ENCODE measurements around the gene DSG3.

Gene DSG3

GRCh38 chr18:31399306-31400032 lies 48.1 kb upstream of the DSG3 start:
- TF ChIP-seq PPARA (CRISPR knock-in tag; IDR thresholded peaks at IDR 0.05; ENCODE audit: borderline replicate concordance), result no peak
- TF ChIP-seq ZFP30 (CRISPR knock-in tag; IDR thresholded peaks at IDR 0.05), result no peak
- no peak for TF ChIP-seq RARB (CRISPR knock-in tag; IDR thresholded peaks at IDR 0.05)
- TF ChIP-seq ZC3H10 (CRISPR knock-in tag; IDR thresholded peaks at IDR 0.05), result no peak
- TF ChIP-seq ZFP3 (CRISPR knock-in tag; IDR thresholded peaks at IDR 0.05), result no peak
- no peak for TF ChIP-seq GLIS3 (CRISPR knock-in tag; IDR thresholded peaks at IDR 0.05)
- TF ChIP-seq TOX (CRISPR knock-in tag; IDR thresholded peaks at IDR 0.05; ENCODE audit: borderline replicate concordance), result no peak
- no peak for TF ChIP-seq ZNF70 (CRISPR knock-in tag; IDR thresholded peaks at IDR 0.05)
- TF ChIP-seq, protein P1, sequence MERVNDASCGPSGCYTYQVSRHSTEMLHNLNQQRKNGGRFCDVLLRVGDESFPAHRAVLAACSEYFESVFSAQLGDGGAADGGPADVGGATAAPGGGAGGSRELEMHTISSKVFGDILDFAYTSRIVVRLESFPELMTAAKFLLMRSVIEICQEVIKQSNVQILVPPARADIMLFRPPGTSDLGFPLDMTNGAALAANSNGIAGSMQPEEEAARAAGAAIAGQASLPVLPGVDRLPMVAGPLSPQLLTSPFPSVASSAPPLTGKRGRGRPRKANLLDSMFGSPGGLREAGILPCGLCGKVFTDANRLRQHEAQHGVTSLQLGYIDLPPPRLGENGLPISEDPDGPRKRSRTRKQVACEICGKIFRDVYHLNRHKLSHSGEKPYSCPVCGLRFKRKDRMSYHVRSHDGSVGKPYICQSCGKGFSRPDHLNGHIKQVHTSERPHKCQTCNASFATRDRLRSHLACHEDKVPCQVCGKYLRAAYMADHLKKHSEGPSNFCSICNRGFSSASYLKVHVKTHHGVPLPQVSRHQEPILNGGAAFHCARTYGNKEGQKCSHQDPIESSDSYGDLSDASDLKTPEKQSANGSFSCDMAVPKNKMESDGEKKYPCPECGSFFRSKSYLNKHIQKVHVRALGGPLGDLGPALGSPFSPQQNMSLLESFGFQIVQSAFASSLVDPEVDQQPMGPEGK (CRISPR knock-in tag; IDR thresholded peaks at IDR 0.05; ENCODE audit: borderline replicate concordance), result no peak
- no peak for TF ChIP-seq ZNF8 (CRISPR knock-in tag; IDR thresholded peaks at IDR 0.05)
- TF ChIP-seq SNAI2 (CRISPR knock-in tag; IDR thresholded peaks at IDR 0.05), result no peak
- TF ChIP-seq POU6F1 (CRISPR knock-in tag; IDR thresholded peaks at IDR 0.05; ENCODE audit: borderline replicate concordance, low read depth), result no peak
- no peak for ATAC-seq

GRCh38 chr18:31401156-31402025 lies 46.1 kb upstream of the DSG3 start:
- ATAC-seq, result no peak
- TF ChIP-seq RARB (CRISPR knock-in tag; IDR thresholded peaks at IDR 0.05), result no peak
- TF ChIP-seq, protein P2, sequence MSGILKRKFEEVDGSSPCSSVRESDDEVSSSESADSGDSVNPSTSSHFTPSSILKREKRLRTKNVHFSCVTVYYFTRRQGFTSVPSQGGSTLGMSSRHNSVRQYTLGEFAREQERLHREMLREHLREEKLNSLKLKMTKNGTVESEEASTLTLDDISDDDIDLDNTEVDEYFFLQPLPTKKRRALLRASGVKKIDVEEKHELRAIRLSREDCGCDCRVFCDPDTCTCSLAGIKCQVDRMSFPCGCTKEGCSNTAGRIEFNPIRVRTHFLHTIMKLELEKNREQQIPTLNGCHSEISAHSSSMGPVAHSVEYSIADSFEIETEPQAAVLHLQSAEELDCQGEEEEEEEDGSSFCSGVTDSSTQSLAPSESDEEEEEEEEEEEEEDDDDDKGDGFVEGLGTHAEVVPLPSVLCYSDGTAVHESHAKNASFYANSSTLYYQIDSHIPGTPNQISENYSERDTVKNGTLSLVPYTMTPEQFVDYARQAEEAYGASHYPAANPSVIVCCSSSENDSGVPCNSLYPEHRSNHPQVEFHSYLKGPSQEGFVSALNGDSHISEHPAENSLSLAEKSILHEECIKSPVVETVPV (CRISPR knock-in tag; IDR thresholded peaks at IDR 0.05), result no peak
- no peak for TF ChIP-seq SNAI2 (CRISPR knock-in tag; IDR thresholded peaks at IDR 0.05)
- TF ChIP-seq PPARA (CRISPR knock-in tag; IDR thresholded peaks at IDR 0.05; ENCODE audit: borderline replicate concordance), result no peak
- TF ChIP-seq ZFP30 (CRISPR knock-in tag; IDR thresholded peaks at IDR 0.05), result no peak

GRCh38 chr18:31402026-31402373 lies 45.5 kb upstream of the DSG3 start:
- ATAC-seq, result no peak
- no peak for TF ChIP-seq TSHZ2 (CRISPR knock-in tag; IDR thresholded peaks at IDR 0.05)

DNA sequence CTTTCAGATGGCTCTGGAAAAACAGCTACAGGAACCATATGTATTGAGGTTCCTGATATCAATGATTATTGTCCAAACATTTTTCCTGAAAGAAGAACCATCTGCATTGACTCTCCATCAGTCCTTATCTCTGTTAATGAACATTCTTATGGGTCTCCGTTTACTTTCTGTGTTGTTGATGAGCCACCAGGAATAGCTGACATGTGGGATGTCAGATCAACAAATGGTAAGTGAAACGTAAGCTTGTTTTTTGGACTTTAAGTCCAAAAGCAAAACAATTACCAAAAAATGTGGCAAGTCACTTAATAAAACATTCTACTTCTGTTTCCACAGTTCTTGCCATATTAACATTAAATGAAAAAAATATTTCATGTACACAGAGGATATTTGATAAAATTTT lies 44.1 kb upstream of the DSG3 start:
- no peak for ATAC-seq
- TF ChIP-seq ZNF70 (CRISPR knock-in tag; IDR thresholded peaks at IDR 0.05), result no peak
- TF ChIP-seq, protein P3, sequence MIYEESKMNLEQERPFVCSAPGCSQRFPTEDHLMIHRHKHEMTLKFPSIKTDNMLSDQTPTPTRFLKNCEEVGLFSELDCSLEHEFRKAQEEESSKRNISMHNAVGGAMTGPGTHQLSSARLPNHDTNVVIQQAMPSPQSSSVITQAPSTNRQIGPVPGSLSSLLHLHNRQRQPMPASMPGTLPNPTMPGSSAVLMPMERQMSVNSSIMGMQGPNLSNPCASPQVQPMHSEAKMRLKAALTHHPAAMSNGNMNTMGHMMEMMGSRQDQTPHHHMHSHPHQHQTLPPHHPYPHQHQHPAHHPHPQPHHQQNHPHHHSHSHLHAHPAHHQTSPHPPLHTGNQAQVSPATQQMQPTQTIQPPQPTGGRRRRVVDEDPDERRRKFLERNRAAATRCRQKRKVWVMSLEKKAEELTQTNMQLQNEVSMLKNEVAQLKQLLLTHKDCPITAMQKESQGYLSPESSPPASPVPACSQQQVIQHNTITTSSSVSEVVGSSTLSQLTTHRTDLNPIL (CRISPR knock-in tag; IDR thresholded peaks at IDR 0.05; ENCODE audit: low read depth), result no peak
- TF ChIP-seq ARNTL (CRISPR knock-in tag; IDR thresholded peaks at IDR 0.05; ENCODE audit: borderline replicate concordance, low read depth), result no peak
- TF ChIP-seq ZFP30 (CRISPR knock-in tag; IDR thresholded peaks at IDR 0.05), result no peak
- no peak for TF ChIP-seq ISL1 (CRISPR knock-in tag; IDR thresholded peaks at IDR 0.05)
- no peak for TF ChIP-seq RARB (CRISPR knock-in tag; IDR thresholded peaks at IDR 0.05)
- no peak for TF ChIP-seq GLIS3 (CRISPR knock-in tag; IDR thresholded peaks at IDR 0.05)
- no peak for TF ChIP-seq BACH2 (CRISPR knock-in tag; IDR thresholded peaks at IDR 0.05; ENCODE audit: borderline replicate concordance)
- TF ChIP-seq CSDC2 (CRISPR knock-in tag; IDR thresholded peaks at IDR 0.05), result no peak
- no peak for TF ChIP-seq ZC3H10 (CRISPR knock-in tag; IDR thresholded peaks at IDR 0.05)
- TF ChIP-seq TCF4 (CRISPR knock-in tag; IDR thresholded peaks at IDR 0.05; ENCODE audit: borderline replicate concordance), result no peak
- TF ChIP-seq PPARA (CRISPR knock-in tag; IDR thresholded peaks at IDR 0.05; ENCODE audit: borderline replicate concordance), result no peak
- TF ChIP-seq ZNF565 (CRISPR knock-in tag; conservative IDR thresholded peaks at IDR 0.05; ENCODE audit: low read depth), result no peak
- no peak for TF ChIP-seq SNAI2 (CRISPR knock-in tag; IDR thresholded peaks at IDR 0.05)
- no peak for TF ChIP-seq TSHZ2 (CRISPR knock-in tag; IDR thresholded peaks at IDR 0.05)
- no peak for TF ChIP-seq TOX (CRISPR knock-in tag; IDR thresholded peaks at IDR 0.05; ENCODE audit: borderline replicate concordance)
- TF ChIP-seq OSR1 (CRISPR knock-in tag; IDR thresholded peaks at IDR 0.05), result no peak

Measured in SK-N-SH treated with all-trans-retinoic acid at 6 μM for 48 hours (cell line).